ENCODE results near the gene ALG2. TPM values are rescaled to one million over a fixed set of nuclear protein-coding genes. Genes with fewer than 3 reads are reported as not detected.

The ALG2 gene
- total and polyA plus RNA-seq, 9 of the 15 experiments (the other 6 are each of a cell fraction or from before 2014, with no cell fraction given) = 4.9 to 41.9 (median 20.2) TPM

GRCh38 chr9:99221621-99222415 lies at the start of gene ALG2, which contains the start of gene SEC61B (continued):
- 0 out of 2 replicates have a peak, but pooled peaks have one; percentile 42 for TF ChIP-seq SMAD4 (CRISPR knock-in tag; conservative IDR thresholded peaks at IDR 0.05)
- TF ChIP-seq KDM5B (IDR thresholded peaks at IDR 0.05; ENCODE audit: insufficient replicate concordance, low read depth, low read length) = peak; percentile 95
- no peak for TF ChIP-seq ZFPM2 (CRISPR knock-in tag; IDR thresholded peaks at IDR 0.05)
- TF ChIP-seq CXXC5 (CRISPR knock-in tag; IDR thresholded peaks at IDR 0.05) = peak; percentile 95
- TF ChIP-seq, protein P1, sequence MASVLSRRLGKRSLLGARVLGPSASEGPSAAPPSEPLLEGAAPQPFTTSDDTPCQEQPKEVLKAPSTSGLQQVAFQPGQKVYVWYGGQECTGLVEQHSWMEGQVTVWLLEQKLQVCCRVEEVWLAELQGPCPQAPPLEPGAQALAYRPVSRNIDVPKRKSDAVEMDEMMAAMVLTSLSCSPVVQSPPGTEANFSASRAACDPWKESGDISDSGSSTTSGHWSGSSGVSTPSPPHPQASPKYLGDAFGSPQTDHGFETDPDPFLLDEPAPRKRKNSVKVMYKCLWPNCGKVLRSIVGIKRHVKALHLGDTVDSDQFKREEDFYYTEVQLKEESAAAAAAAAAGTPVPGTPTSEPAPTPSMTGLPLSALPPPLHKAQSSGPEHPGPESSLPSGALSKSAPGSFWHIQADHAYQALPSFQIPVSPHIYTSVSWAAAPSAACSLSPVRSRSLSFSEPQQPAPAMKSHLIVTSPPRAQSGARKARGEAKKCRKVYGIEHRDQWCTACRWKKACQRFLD (CRISPR knock-in tag; IDR thresholded peaks at IDR 0.05) = peak; percentile 33
- no peak for TF ChIP-seq PBX2 (CRISPR knock-in tag; IDR thresholded peaks at IDR 0.05; ENCODE audit: low read depth)
- TF ChIP-seq PBX2 (tag; conservative IDR thresholded peaks at IDR 0.05; ENCODE audit: low read depth) = no peak
- no peak for TF ChIP-seq NR2C2 (CRISPR knock-in tag; IDR thresholded peaks at IDR 0.05)
- peak; percentile 97 for TF ChIP-seq NR2C2 (tag; IDR thresholded peaks at IDR 0.05)
- no peak for TF ChIP-seq ZHX1 (conservative IDR thresholded peaks at IDR 0.05; ENCODE audit: low read length)
- 0 out of 2 replicates have a peak, but pooled peaks have one; percentile 46 for TF ChIP-seq ZNF589 (CRISPR knock-in tag; IDR thresholded peaks at IDR 0.05; ENCODE audit: low read depth)
- peak; percentile 60; the same call in 1 of the 2 replicates for TF ChIP-seq ERF (CRISPR knock-in tag; IDR thresholded peaks at IDR 0.05)
- peak; percentile 20; the same call in 1 of the 2 replicates for TF ChIP-seq EP300 (IDR thresholded peaks at IDR 0.05; ENCODE audit: low read length)
- TF ChIP-seq, protein P2, sequence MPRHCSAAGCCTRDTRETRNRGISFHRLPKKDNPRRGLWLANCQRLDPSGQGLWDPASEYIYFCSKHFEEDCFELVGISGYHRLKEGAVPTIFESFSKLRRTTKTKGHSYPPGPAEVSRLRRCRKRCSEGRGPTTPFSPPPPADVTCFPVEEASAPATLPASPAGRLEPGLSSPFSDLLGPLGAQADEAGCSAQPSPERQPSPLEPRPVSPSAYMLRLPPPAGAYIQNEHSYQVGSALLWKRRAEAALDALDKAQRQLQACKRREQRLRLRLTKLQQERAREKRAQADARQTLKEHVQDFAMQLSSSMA (CRISPR knock-in tag; IDR thresholded peaks at IDR 0.05) = no peak
- TF ChIP-seq ZBTB2 (IDR thresholded peaks at IDR 0.05) = peak; percentile 90
- peak; percentile 32 for TF ChIP-seq MAFF (IDR thresholded peaks at IDR 0.05; ENCODE audit: low read length)
- peak; percentile 58 for TF ChIP-seq HDAC3 (IDR thresholded peaks at IDR 0.05; ENCODE audit: borderline replicate concordance, partially characterized antibody)
